CD4-positive, alpha-beta T cell treated with Interleukin-21 for 1 hour (primary cell): ENCODE results near the gene NFATC2IP.
A peak's percentile ranks its signal among the peaks of the same experiment; 100 is the strongest.
"Not testable (repeated sequence)": the region's sequence is repeated elsewhere in the genome, so short reads cannot be mapped to it uniquely, and the experiment has no call there.

Experiments
- DNase-seq: peaks from one replicate; pipeline ENCODE4 v3.0.0-alpha.2; 2020

The NFATC2IP gene

GRCh38 chr16:29000019-29000418 lies 49.3 kb downstream of the NFATC2IP start:
- DNase-seq = no peak

GRCh38 chr16:29004496-29005139 lies 53.9 kb downstream of the NFATC2IP start:
- not testable (repeated sequence) for DNase-seq

- peak; percentile 66 for DNase-seq
Measured at GRCh38 chr16:29007730-29008593, 57.2 kb downstream of the NFATC2IP start.

GRCh38 chr16:29009050-29009837 lies 58.5 kb downstream of the NFATC2IP start:
- DNase-seq = peak; percentile 34

- DNase-seq = no peak
Measured at GRCh38 chr16:29009838-29010166, 59.1 kb downstream of the NFATC2IP start.

- no peak for DNase-seq
Measured at GRCh38 chr16:29011112-29011511, 60.4 kb downstream of the NFATC2IP start.

- no peak for DNase-seq
Measured at GRCh38 chr16:29011851-29012250, 61.1 kb downstream of the NFATC2IP start.

GRCh38 chr16:29012913-29013553 lies 62.3 kb downstream of the NFATC2IP start:
- DNase-seq = peak; percentile 42

GRCh38 chr16:29014561-29015069 lies 63.9 kb downstream of the NFATC2IP start:
- DNase-seq = no peak
